Activated CD8-positive, alpha-beta memory T cell treated with anti-CD3 and anti-CD28 coated beads, Interleukin-2, amount 10 ng/mL, durations not matched to agents 7 days and 5 days (primary cell): ENCODE data around the gene TPD52L1. TPM values are rescaled to one million over a fixed set of nuclear protein-coding genes. Genes with fewer than 3 reads are reported as not detected.

ENCODE experiments used
- ATAC-seq: fragments of 150-1000 bp; cut with Tn5 transposase; one replicate; pipeline ENCODE4 v1.10.0; 2021; ENCODE audit warnings: moderate library complexity
- CTCF ChIA-PET: fragments of 350-600 bp; sonication (Branson Sonifier 250); formaldehyde crosslinking; loops from one replicate; lab custom pipeline; 2021; ENCODE audit warnings: antibody characterized with exemption; lab: Charles Lee
- DNase-seq: peaks from one replicate; pipeline ENCODE4 v3.0.0-alpha.2; 2020
- H3K27ac Mint-ChIP-seq: one replicate; pipeline ENCODE4 v1.8.0; 2021; ENCODE audit warnings: mild to moderate bottlenecking, mixed read lengths
- H3K27me3 Mint-ChIP-seq: one replicate; pipeline ENCODE4 v1.8.0; 2021; ENCODE audit warnings: mixed read lengths
- H3K36me3 Mint-ChIP-seq: one replicate; pipeline ENCODE4 v1.8.0; 2021; ENCODE audit warnings: mild to moderate bottlenecking, mixed read lengths
- H3K4me1 Mint-ChIP-seq: one replicate; pipeline ENCODE4 v1.8.0; 2021; ENCODE audit warnings: mixed read lengths
- H3K4me3 Mint-ChIP-seq: one replicate; pipeline ENCODE4 v1.8.0; 2021; ENCODE audit warnings: mild to moderate bottlenecking, moderate library complexity, mixed read lengths
- H3K9me3 Mint-ChIP-seq: one replicate; pipeline ENCODE4 v1.8.0; 2022; ENCODE audit warnings: low read depth, mixed read lengths
- total RNA-seq, 2 experiments: library from RNA; stranded (reverse); gene quantifications; one replicate each; pipeline ENCODE4 v1.2.3, GENCODE V29; 2021

TPD52L1 gene
- total RNA-seq, 2 experiments from 2014 or later: not detected

DNA sequence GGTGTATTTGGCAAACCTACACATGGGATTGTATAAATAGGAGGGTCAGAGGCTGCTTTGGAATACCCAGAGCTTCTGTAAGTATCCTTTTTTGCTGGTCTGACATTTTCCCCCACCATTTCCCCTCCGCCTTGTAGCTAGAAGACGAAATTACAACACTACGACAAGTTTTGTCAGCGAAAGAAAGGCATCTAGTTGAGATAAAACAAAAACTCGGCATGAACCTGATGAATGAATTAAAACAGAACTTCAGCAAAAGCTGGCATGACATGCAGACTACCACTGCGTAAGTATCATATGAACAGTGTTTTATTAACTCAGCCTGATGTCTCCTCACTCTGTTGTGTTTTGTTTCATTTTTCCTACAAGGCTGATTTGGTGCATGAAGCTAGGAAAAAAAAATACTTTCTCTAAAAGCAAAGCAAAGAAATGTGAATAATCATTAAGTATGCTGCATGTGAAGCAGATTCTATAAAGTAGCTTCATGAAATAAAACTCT is 75.5 kb downstream of the TPD52L1 start:
- DNase-seq (no peak), ATAC-seq (no peak)
- H3K4me1 Mint-ChIP-seq: no peaks in the 10 kb centered on the region
- H3K4me3 Mint-ChIP-seq: no peak overlapping the region
- CTCF ChIA-PET: no interaction called here
- no peaks in the 10 kb centered on the region for H3K36me3 Mint-ChIP-seq
- H3K27ac Mint-ChIP-seq: no peak overlapping the region
- no peaks in the 10 kb centered on the region for H3K27me3 Mint-ChIP-seq
- no peaks in the 10 kb centered on the region for H3K9me3 Mint-ChIP-seq

DNA sequence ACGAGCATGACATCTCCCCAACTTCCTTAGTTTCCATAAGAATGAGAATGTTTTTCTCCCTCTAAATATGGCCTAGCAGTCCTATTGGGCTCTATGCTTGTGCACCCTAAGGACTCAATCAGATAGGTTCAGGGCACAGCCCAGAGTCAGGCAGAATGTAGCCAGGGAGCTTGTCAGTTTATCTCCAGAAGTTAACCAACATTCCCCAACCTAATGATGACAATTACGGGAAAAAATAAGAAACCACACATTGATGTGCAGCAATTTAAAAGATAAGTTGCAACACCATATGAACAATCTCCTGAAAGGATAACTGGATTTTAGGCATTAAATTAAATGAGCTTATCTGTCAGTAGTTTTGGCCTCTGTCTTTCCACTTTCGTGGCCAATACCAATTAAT is 77.1 kb downstream of the TPD52L1 start:
- Mint-ChIP-seq H3K36me3 (no peaks in the 10 kb centered on the region), H3K9me3 (no peaks in the 10 kb centered on the region), H3K27ac (no peak overlapping the region), H3K4me1 (no peaks in the 10 kb centered on the region), H3K4me3 (no peak overlapping the region), H3K27me3 (no peaks in the 10 kb centered on the region)
- CTCF ChIA-PET: no interaction called here
- ATAC-seq: no peak
- no peak for DNase-seq

DNA sequence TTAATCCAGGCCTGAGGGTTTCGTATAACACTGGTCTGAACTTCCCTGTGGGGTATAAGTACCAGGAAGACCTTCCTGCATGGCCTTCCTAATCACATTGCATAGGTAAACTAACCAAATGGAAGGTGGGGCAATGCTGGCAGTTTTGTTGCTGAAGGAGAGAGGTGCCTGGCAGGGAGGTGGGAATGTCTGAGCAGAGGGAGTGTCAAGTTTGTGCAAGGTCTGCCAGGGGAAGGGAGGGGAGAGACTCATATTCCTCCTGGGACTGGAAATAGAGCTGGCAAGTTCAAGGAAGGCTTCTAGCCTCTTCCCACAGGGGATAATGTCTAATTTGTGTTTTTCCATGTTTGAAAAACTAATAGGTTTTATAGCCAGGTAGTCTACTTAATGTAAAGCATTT is 77.6 kb downstream of the TPD52L1 start:
- DNase-seq (no peak), ATAC-seq (no peak)
- no peaks in the 10 kb centered on the region for H3K36me3 Mint-ChIP-seq
- H3K4me1 Mint-ChIP-seq: no peaks in the 10 kb centered on the region
- CTCF ChIA-PET: no interaction called here
- no peak overlapping the region for H3K4me3 Mint-ChIP-seq
- H3K9me3 Mint-ChIP-seq: no peaks in the 10 kb centered on the region
- no peaks in the 10 kb centered on the region for H3K27me3 Mint-ChIP-seq
- no peak overlapping the region for H3K27ac Mint-ChIP-seq

DNA sequence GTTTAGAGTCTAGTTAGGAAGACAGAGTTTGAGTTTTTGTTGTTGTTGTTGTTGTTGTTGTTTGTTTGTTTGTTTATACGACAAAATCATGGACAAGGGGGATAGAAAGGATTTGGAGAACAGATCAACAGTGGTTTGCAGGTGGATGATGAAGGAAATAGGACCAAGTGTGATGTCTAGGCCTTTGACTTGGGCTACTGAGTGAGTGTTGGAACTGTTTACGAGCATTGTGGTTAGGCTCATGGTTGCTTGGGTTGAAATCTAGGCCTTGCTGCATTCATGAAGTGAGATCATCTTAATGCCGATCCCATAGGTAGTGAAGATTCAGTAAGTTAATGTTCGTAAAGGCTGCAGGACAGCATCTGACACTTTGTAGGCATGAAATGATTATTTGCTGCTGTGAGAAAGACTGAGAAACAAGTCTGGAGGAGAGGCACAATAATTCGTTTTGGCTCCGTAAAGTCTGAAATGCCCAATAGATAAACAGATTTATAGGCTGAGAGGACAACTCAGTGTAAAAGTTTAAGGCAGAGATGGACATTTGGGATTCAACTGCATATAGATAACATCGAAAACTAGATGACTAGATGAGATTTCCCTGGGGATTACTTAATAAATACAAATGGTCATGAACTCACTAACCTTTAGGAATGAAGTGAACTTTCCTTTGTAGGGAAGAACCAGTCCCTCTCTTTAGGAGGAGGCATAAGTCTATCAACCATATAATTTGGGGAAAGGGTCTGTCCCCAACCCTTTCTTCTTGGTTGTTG is 78.2 kb downstream of the TPD52L1 start:
- CTCF ChIA-PET: no interaction called here
- Mint-ChIP-seq H3K27me3 (no peaks in the 10 kb centered on the region), H3K4me1 (no peaks in the 10 kb centered on the region), H3K27ac (no peak overlapping the region), H3K36me3 (no peaks in the 10 kb centered on the region), H3K4me3 (no peak overlapping the region), H3K9me3 (no peaks in the 10 kb centered on the region)
- no peak for ATAC-seq
- no peak for DNase-seq

DNA sequence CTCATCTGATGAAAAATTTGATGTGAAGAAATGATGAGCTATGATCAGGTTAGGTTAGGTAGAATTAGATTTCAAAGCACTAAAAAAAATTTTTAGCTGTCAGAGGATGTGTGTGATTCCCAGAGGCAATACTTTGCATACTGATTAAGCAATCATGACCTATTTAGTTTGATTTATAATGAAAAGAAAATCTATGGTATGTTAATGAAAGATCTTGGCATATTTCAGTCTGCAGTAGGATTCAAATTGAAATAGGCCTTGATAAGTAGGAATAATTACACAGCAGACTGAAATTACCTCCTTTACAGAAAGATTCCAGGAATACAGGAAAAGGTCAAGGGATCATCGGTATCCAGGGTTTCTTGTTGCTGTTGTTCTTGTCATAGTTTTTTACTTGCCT is 78.9 kb downstream of the TPD52L1 start:
- ATAC-seq (no peak), DNase-seq (no peak)
- Mint-ChIP-seq H3K4me1 (no peaks in the 10 kb centered on the region), H3K27me3 (no peaks in the 10 kb centered on the region), H3K27ac (no peak overlapping the region), H3K4me3 (no peak overlapping the region), H3K9me3 (no peaks in the 10 kb centered on the region), H3K36me3 (no peaks in the 10 kb centered on the region)
- CTCF ChIA-PET: no interaction called here

DNA sequence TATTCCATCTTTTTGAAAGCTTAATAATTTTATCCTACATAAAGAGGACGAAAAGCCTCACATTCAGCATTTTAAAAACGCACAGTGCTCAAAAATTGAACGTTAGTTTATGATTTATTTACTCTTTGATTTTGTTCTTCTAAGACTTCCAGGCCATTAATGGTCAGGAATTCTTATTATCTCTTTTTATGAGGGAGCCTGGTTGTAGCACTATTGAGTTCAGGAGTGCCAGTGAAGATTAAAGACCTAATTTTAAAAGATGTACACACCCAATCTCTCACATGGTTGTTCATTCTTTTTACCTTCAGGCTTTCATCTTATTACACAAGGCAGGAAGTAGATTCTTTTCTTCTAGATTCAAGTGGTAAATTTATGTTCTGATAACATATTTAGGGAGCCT is 79.6 kb downstream of the TPD52L1 start:
- CTCF ChIA-PET: no interaction called here
- Mint-ChIP-seq H3K27ac (no peak overlapping the region), H3K4me3 (no peak overlapping the region), H3K27me3 (no peaks in the 10 kb centered on the region), H3K9me3 (no peaks in the 10 kb centered on the region), H3K36me3 (no peaks in the 10 kb centered on the region), H3K4me1 (no peaks in the 10 kb centered on the region)
- DNase-seq (no peak), ATAC-seq (no peak)

DNA sequence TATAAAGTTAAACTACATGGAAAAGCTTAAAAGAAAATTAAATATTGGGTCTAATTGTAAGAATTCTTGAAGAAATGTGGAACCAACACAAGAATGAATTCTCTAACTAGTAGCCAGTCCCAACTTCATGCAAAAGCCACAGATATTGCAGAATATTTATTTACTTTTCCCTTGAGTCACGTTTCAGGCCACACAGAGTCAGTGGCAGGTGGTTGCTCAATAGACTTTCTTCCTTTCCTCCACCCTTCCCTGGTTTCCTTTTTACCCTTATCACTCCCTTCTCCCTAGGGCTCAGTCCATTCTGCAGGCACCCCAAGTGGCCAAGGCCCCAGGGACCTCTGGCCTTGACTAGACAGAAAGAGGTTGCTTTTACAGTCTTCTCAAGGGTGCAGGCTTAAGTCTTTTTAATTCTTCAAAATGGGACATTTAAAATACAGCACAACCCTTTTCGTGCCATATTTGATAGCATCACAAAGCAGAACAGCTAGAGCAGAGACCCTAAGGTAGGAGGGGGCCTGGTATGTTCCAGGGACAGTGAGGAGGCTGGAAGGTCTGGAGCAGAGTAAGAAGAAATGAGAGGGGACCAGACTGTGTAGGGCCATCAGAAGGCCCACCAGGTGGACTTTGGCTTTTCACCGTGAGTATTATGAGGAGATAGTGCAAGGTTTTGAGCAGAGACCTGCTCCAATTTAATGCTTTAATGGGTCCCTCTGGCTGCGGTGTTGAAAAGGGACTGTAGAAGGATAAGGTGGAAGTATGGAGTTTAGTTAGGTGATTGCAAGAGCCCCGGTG is 83.2 kb downstream of the TPD52L1 start:
- H3K27ac Mint-ChIP-seq: no peak overlapping the region
- no peaks in the 10 kb centered on the region for H3K9me3 Mint-ChIP-seq
- H3K36me3 Mint-ChIP-seq: no peaks in the 10 kb centered on the region
- no peaks in the 10 kb centered on the region for H3K4me1 Mint-ChIP-seq
- no peak overlapping the region for H3K4me3 Mint-ChIP-seq
- no peak for ATAC-seq
- CTCF ChIA-PET: interaction anchor here (0.6 kb wide), 1 partner anchor 150 kb away, joined by 3 read pairs; no protein-coding TSS in a partner anchor
- DNase-seq: no peak
- H3K27me3 Mint-ChIP-seq: peaks cover 6% of the 10 kb centered on the region

DNA sequence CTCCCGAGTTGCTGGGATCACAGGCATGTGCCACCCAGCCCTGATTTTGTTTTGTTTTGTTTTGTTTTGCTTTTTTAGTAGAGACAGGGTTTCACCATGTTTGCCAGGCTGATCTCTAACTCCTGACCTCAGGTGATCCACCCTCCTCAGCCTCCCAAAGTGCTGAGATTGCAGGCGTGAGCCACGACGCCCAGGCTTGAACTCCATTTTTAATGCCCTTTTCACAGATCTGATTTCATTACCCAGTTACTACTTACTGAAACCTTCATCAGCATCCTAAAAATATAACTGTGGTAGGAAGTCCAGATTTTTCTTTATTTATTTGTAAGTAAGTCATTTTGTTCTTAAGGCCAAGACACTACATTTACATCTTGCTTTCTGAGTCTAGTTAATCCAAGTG is 84.2 kb downstream of the TPD52L1 start:
- ATAC-seq (no peak), DNase-seq (no peak)
- H3K36me3 Mint-ChIP-seq: no peaks in the 10 kb centered on the region
- no peak overlapping the region for H3K4me3 Mint-ChIP-seq
- H3K9me3 Mint-ChIP-seq: no peaks in the 10 kb centered on the region
- CTCF ChIA-PET: no interaction called here
- H3K4me1 Mint-ChIP-seq: no peaks in the 10 kb centered on the region
- H3K27me3 Mint-ChIP-seq: peaks cover 6% of the 10 kb centered on the region
- no peak overlapping the region for H3K27ac Mint-ChIP-seq

DNA sequence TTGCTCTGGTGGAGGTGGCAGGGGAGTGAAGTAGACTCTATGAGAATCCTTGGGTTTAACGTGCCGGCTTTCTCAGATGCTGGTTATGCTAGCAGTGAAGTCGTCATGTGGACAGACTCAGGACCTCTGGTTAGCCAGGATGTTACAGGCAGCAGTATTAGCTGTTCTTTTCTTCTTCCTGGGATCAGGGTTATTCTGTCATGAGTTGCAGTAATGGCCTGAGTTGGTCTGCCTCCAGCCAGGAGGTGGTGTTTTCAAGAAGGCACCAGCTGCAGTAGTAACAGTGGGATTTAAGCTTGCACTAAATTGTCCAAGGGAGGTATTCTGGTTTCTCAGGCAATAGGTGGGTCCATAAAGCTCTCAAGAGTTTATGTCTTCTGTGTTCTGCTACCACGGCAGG is 91.5 kb downstream of the TPD52L1 start:
- Mint-ChIP-seq H3K9me3 (no peaks in the 10 kb centered on the region), H3K36me3 (no peaks in the 10 kb centered on the region), H3K4me3 (no peak overlapping the region), H3K4me1 (no peaks in the 10 kb centered on the region), H3K27me3 (peaks cover 15% of the 10 kb centered on the region), H3K27ac (no peak overlapping the region)
- ATAC-seq: no peak
- no peak for DNase-seq
- CTCF ChIA-PET: no interaction called here

DNA sequence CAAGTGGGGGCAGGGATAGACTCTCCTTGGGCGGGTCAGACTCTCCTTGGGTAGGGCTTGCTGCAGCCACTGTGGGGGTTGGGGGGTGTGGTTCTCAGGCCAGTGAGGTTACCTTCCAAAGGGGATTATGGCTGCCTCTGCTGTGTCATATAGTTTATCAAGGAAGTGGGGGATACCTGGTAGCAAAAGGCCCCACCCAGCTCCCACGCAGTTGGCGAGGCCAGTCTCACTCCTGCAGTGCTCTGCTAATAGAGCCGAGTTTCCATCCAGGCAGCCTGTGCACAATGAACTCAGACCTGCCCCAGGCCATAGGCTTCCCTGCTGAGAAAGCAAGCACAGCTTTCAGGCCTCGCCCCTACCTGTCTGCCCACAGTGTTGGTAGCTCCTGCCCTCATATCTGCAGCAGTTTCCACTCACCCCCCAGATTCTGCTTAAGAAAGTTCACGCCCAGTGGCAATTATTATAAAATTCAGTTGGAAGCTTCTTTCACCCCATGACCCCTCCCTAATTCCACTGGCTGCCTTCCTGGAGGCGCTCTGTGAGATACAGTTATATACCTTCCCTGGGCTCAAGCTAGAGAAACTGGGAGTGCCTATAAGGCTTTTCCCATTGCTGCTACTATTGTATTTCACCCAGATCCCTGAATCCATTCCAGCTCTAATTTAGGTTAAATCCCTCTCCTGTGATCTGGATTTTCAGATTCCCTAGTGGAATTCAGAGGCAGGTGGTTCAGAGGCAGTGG is 92.1 kb downstream of the TPD52L1 start:
- H3K27me3 Mint-ChIP-seq: peaks cover 15% of the 10 kb centered on the region
- H3K9me3 Mint-ChIP-seq: no peaks in the 10 kb centered on the region
- DNase-seq (no peak), ATAC-seq (no peak)
- no peak overlapping the region for H3K4me3 Mint-ChIP-seq
- H3K36me3 Mint-ChIP-seq: no peaks in the 10 kb centered on the region
- H3K27ac Mint-ChIP-seq: no peak overlapping the region
- no peaks in the 10 kb centered on the region for H3K4me1 Mint-ChIP-seq
- CTCF ChIA-PET: no interaction called here

DNA sequence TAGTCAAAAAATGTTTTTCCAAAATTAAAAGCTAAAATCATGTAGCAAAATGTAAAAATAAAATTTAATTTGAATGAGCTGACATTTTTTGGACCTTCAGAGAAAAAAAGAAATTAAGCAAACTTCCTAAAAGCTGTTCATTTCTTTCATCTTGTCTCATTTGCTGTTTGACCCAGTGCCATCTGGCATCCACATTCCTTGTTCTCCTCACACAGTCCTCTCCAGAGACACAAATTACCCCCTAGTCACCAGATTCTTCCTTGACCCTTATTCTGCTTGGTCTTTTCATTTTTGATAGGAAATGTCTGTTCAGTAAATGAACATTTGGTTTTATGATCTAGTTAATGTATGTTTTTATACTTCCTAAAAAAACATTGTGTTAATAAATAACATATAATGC is 93.0 kb downstream of the TPD52L1 start:
- peaks cover 11% of the 10 kb centered on the region for H3K27me3 Mint-ChIP-seq
- no peak overlapping the region for H3K4me3 Mint-ChIP-seq
- ATAC-seq (no peak), DNase-seq (no peak)
- no peaks in the 10 kb centered on the region for H3K4me1 Mint-ChIP-seq
- H3K36me3 Mint-ChIP-seq: no peaks in the 10 kb centered on the region
- no peak overlapping the region for H3K27ac Mint-ChIP-seq
- CTCF ChIA-PET: no interaction called here
- no peaks in the 10 kb centered on the region for H3K9me3 Mint-ChIP-seq

DNA sequence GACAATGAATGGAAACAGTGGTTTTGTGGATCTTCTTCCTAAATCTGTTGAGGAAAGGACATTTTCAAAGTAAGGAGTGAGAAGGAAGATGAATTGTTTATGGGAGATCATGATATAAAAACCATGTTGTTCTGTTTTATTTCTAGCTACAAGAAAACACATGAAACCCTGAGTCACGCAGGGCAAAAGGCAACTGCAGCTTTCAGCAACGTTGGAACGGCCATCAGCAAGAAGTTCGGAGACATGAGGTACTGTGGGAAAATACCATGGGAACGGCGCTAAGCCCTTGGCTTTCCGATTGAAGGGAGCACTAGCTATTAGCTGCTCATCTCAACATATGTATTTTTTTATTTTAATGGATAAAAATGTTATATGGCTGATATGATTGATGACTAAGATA is 94.6 kb downstream of the TPD52L1 start:
- CTCF ChIA-PET: no interaction called here
- no peak for ATAC-seq

DNA sequence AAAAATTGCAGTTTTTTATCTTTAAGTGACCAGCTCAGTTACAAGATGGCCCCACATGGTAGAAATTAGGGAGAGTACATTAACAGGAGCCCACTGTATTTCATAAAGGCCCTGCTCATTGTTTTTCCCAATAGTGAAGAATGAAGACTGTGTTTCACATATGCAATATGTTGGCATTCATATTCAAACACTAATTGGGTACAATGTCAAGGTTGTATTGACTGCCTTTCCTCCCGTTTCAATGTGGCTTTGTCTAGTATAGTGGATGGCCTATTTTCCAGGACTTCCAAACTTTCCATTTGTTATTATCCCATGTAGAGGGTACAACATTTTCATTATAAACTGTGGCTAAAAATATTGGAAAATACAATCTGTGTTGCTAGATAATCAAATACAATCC is 96.9 kb downstream of the TPD52L1 start:
- CTCF ChIA-PET: no interaction called here
- no peaks in the 10 kb centered on the region for H3K4me1 Mint-ChIP-seq
- H3K9me3 Mint-ChIP-seq: no peaks in the 10 kb centered on the region
- H3K36me3 Mint-ChIP-seq: no peaks in the 10 kb centered on the region
- no peak overlapping the region for H3K27ac Mint-ChIP-seq
- DNase-seq (no peak), ATAC-seq (no peak)
- H3K27me3 Mint-ChIP-seq: peaks cover 11% of the 10 kb centered on the region
- H3K4me3 Mint-ChIP-seq: no peak overlapping the region

More for the DNA sequence above, 94.6 kb downstream of the TPD52L1 start:
- H3K4me3 Mint-ChIP-seq: no peak overlapping the region
- no peaks in the 10 kb centered on the region for H3K36me3 Mint-ChIP-seq
- H3K9me3 Mint-ChIP-seq: no peaks in the 10 kb centered on the region
- no peaks in the 10 kb centered on the region for H3K4me1 Mint-ChIP-seq
- DNase-seq: no peak
- H3K27ac Mint-ChIP-seq: no peak overlapping the region
- peaks cover 11% of the 10 kb centered on the region for H3K27me3 Mint-ChIP-seq
